H9 (cell line): ENCODE results near the gene GMPPB. TPM values are rescaled to one million over a fixed set of nuclear protein-coding genes. Genes with fewer than 3 reads are reported as not detected.

Experiments
- DNase-seq: peaks from one replicate; pipeline ENCODE4 v3.0.0-alpha.2; 2017
- H2AFZ ChIP-seq: one replicate; pipeline ENCODE4 v1.6.1; 2013; ENCODE audit warnings: mild to moderate bottlenecking, low read length, control low read depth, moderate library complexity
- H2AK5ac ChIP-seq: 2 replicates; pipeline ENCODE4 v1.6.1; 2013; ENCODE audit warnings: low read length, control low read depth, mixed read lengths; ENCODE audit not compliant: insufficient read length
- H2BK120ac ChIP-seq: one replicate; pipeline ENCODE4 v1.6.1; 2013; ENCODE audit warnings: low read depth, mild to moderate bottlenecking, low read length, control low read depth, inconsistent platforms; ENCODE audit not compliant: poor library complexity, severe bottlenecking
- H2BK12ac ChIP-seq: 2 replicates; pipeline ENCODE4 v1.6.1; 2013; ENCODE audit warnings: low read length, control low read depth, mixed read lengths, low read depth; ENCODE audit not compliant: insufficient read length
- H2BK15ac ChIP-seq: 2 replicates; pipeline ENCODE4 v1.6.1; 2013; ENCODE audit warnings: low read depth, low read length, control low read depth
- H2BK20ac ChIP-seq: one replicate; pipeline ENCODE4 v1.6.1; 2013; ENCODE audit warnings: low read depth, mild to moderate bottlenecking, low read length, control low read depth, inconsistent platforms; ENCODE audit not compliant: poor library complexity, severe bottlenecking
- H2BK5ac ChIP-seq: 2 replicates; pipeline ENCODE4 v1.6.1; 2013; ENCODE audit warnings: low read length, control low read depth, mixed read lengths; ENCODE audit not compliant: insufficient read length
- H3K14ac ChIP-seq: 2 replicates; pipeline ENCODE4 v1.6.1; 2013; ENCODE audit warnings: low read length, control low read depth; ENCODE audit not compliant: insufficient read depth
- H3K18ac ChIP-seq: 2 replicates; pipeline ENCODE4 v1.6.1; 2013; ENCODE audit warnings: low read depth, mild to moderate bottlenecking, mixed read lengths, low read length, control low read depth; ENCODE audit not compliant: insufficient read length
- H3K23ac ChIP-seq: 2 replicates; pipeline ENCODE4 v1.6.1; 2013; ENCODE audit warnings: low read length, control low read depth, mixed read lengths, low read depth; ENCODE audit not compliant: insufficient read length
- H3K23me2 ChIP-seq: 2 replicates; pipeline ENCODE4 v1.6.1; 2013; ENCODE audit warnings: low read depth, mild to moderate bottlenecking, mixed read lengths, low read length, control low read depth; ENCODE audit not compliant: insufficient read length, poor library complexity, severe bottlenecking
- H3K27ac ChIP-seq: 2 replicates; pipeline ENCODE4 v1.5.1; 2013; ENCODE audit warnings: low read length, control low read depth, mixed read lengths, low read depth; ENCODE audit not compliant: insufficient read length
- H3K27me3 ChIP-seq: 2 replicates; pipeline ENCODE4 v1.6.1; 2013; ENCODE audit warnings: low read length, control low read depth, inconsistent platforms; ENCODE audit not compliant: insufficient read depth
- H3K4ac ChIP-seq: 2 replicates; pipeline ENCODE4 v1.6.1; 2013; ENCODE audit warnings: low read depth, mild to moderate bottlenecking, control low read depth, inconsistent platforms, low read length, moderate library complexity
- H3K4me1 ChIP-seq: 2 replicates; pipeline ENCODE4 v1.6.1; 2013; ENCODE audit warnings: low read length, control low read depth, inconsistent platforms; ENCODE audit not compliant: insufficient read depth
- H3K4me2 ChIP-seq: 2 replicates; pipeline ENCODE4 v1.6.1; 2013; ENCODE audit warnings: low read length, control low read depth, mixed read lengths; ENCODE audit not compliant: insufficient read length, insufficient read depth
- H3K56ac ChIP-seq: 2 replicates; pipeline ENCODE4 v1.6.1; 2013; ENCODE audit warnings: low read depth, mild to moderate bottlenecking, mixed read lengths, low read length, control low read depth; ENCODE audit not compliant: insufficient read length
- H3K79me1 ChIP-seq: 2 replicates; pipeline ENCODE4 v1.6.1; 2013; ENCODE audit warnings: low read depth, mild to moderate bottlenecking, moderate library complexity, low read length, control low read depth, inconsistent platforms; ENCODE audit not compliant: insufficient read depth, poor library complexity, severe bottlenecking
- H3K79me2 ChIP-seq: 2 replicates; pipeline ENCODE4 v1.6.1; 2013; ENCODE audit warnings: low read length, control low read depth, inconsistent platforms; ENCODE audit not compliant: insufficient read depth
- H3K9ac ChIP-seq: 2 replicates; pipeline ENCODE4 v1.6.1; 2013; ENCODE audit warnings: low read length, control low read depth, mixed read lengths; ENCODE audit not compliant: insufficient read length; ENCODE audit errors: extremely low read depth
- H3K9me3 ChIP-seq: one replicate; pipeline ENCODE4 v1.6.1; 2013; ENCODE audit warnings: low read depth, low read length, inconsistent platforms; ENCODE audit not compliant: control insufficient read depth
- H3T11ph ChIP-seq: one replicate; pipeline ENCODE4 v1.6.1; 2013; ENCODE audit warnings: mild to moderate bottlenecking, low read length, control low read depth, inconsistent platforms
- H4K20me1 ChIP-seq: one replicate; pipeline ENCODE4 v1.6.1; 2013; ENCODE audit not compliant: control insufficient read depth, insufficient read length, insufficient read depth
- H4K5ac ChIP-seq: 2 replicates; pipeline ENCODE4 v1.6.1; 2013; ENCODE audit warnings: low read depth, mild to moderate bottlenecking, mixed read lengths, low read length, control low read depth; ENCODE audit not compliant: insufficient read length
- H4K8ac ChIP-seq: replicated peaks from 2 replicates; pipeline ENCODE4 v1.6.1; 2013; ENCODE audit warnings: low read length, control low read depth, mixed read lengths, low read depth; ENCODE audit not compliant: insufficient read length
- H4K91ac ChIP-seq: 2 replicates; pipeline ENCODE4 v1.6.1; 2013; ENCODE audit warnings: low read depth, mild to moderate bottlenecking, moderate library complexity, mixed read lengths, low read length, control low read depth; ENCODE audit not compliant: insufficient read length
- H3K27ac Mint-ChIP-seq, 3 experiments: 2 replicates in 2 of 3; 3 replicates in 1 of 3; pipeline ENCODE4 v1.8.0; 2020 to 2021; ENCODE audit warnings: mixed read lengths in 3 of 3, mild to moderate bottlenecking in 1 of 3, moderate library complexity in 1 of 3
- H3K27me3 Mint-ChIP-seq: 2 replicates; pipeline ENCODE4 v1.8.0; 2021; ENCODE audit warnings: low read depth, mild to moderate bottlenecking, moderate library complexity, mixed read lengths
- H3K36me3 Mint-ChIP-seq, 3 experiments: 2 replicates in 2 of 3; 3 replicates in 1 of 3; pipeline ENCODE4 v1.8.0; 2020 to 2021; ENCODE audit warnings: low read depth in 3 of 3, mixed read lengths in 3 of 3; ENCODE audit not compliant: insufficient read depth in 1 of 3
- H3K4me1 Mint-ChIP-seq, 2 experiments: 2 replicates each; pipeline ENCODE4 v1.8.0; 2020; ENCODE audit warnings: mixed read lengths in 2 of 2
- H3K4me3 Mint-ChIP-seq, 2 experiments: 2 replicates in 1 of 2; 3 replicates in 1 of 2; pipeline ENCODE4 v1.8.0; 2020 to 2021; ENCODE audit warnings: mild to moderate bottlenecking in 2 of 2, mixed read lengths in 2 of 2, moderate library complexity in 1 of 2
- H3K9me3 Mint-ChIP-seq, 2 experiments: 2 replicates in 1 of 2; 3 replicates in 1 of 2; pipeline ENCODE4 v1.8.0; 2020; ENCODE audit warnings: mild to moderate bottlenecking in 2 of 2, mixed read lengths in 2 of 2, moderate library complexity in 1 of 2
- WGBS: extraction: QIAGEN DNeasy Blood & Tissue Kit; methylation state at CpG from one replicate; pipeline ENCODE4 v1.1.7; 2013; ENCODE audit warnings: missing lambda C conversion rate, low lambda C conversion rate, mixed read lengths; ENCODE audit not compliant: insufficient read length; ENCODE audit errors: extremely low coverage; 5-methylcytosine and 5-hydroxymethylcytosine counted together
- total RNA-seq: library from RNA; stranded (reverse); gene quantifications from 2 replicates; pipeline ENCODE4 v1.2.1, GENCODE V29; 2021
- TF ChIP-seq, protein P1 (sequence below): fragments of 200-600 bp; sonication (generic); conservative IDR thresholded peaks from 3 replicates; pipeline ENCODE4 v1.8.0; 2021; ENCODE audit warnings: antibody characterized with exemption, mild to moderate bottlenecking

Gene GMPPB
- total RNA-seq, 1 experiment from 2014 or later, result 31.1 TPM

DNA sequence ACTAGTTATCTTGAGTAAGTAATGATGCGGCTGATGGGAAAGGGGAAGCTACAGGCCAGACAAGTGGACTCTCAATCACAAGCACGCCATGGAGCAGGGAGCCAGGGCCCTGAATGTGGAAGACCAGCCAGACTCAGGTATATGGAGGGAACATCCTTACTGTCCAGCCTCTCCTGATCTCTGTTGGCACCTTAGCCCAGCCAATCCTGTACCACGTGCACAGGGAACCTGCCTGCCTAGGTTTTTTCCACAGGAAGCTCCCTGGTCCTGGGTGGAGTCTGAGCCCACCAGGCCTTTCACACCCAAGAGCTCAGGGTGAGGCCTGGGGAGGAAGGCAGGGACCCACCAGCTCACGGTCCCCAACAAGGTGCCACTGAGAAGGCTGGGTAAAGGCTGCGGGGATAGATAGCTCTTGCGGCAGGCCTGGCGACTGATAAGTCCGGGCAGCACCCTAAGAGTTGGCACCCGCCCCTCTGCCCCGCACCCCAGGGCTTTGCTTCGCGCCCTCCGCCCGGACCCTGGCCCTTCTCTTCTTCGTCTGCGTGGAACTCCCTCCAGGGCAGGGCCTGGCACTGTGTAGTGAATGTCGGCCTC lies 50.5 kb downstream of the GMPPB start:
- peak overlapping the region; percentile 44 for H3K9ac ChIP-seq

More for the DNA sequence above, 50.5 kb downstream of the GMPPB start:
- no CpG with 5 or more reads among the region's 17 CpGs for WGBS
- H3K14ac ChIP-seq, result peak overlapping the region; percentile 83
- no peak overlapping the region for H3K23ac ChIP-seq
- H3K4me2 ChIP-seq, result peak overlapping the region; percentile 67
- H3K23me2 ChIP-seq, result peaks cover 8% of the 10 kb centered on the region
- H2BK12ac ChIP-seq, result no peak overlapping the region
- H2BK5ac ChIP-seq, result no peak overlapping the region
- H3K27ac ChIP-seq, result no peak overlapping the region
- H3T11ph ChIP-seq, result no peak overlapping the region
- DNase-seq, result no peak
- no peaks in the 10 kb centered on the region for H3K9me3 ChIP-seq
- H4K20me1 ChIP-seq, result no peaks in the 10 kb centered on the region
- H3K4ac ChIP-seq, result no peak overlapping the region; the same call in 1 of the 2 replicates
- no peak overlapping the region for H2BK120ac ChIP-seq
- no peaks in the 10 kb centered on the region for H3K27me3 ChIP-seq
- H2AFZ ChIP-seq, result no peak overlapping the region
- TF ChIP-seq, protein P1, sequence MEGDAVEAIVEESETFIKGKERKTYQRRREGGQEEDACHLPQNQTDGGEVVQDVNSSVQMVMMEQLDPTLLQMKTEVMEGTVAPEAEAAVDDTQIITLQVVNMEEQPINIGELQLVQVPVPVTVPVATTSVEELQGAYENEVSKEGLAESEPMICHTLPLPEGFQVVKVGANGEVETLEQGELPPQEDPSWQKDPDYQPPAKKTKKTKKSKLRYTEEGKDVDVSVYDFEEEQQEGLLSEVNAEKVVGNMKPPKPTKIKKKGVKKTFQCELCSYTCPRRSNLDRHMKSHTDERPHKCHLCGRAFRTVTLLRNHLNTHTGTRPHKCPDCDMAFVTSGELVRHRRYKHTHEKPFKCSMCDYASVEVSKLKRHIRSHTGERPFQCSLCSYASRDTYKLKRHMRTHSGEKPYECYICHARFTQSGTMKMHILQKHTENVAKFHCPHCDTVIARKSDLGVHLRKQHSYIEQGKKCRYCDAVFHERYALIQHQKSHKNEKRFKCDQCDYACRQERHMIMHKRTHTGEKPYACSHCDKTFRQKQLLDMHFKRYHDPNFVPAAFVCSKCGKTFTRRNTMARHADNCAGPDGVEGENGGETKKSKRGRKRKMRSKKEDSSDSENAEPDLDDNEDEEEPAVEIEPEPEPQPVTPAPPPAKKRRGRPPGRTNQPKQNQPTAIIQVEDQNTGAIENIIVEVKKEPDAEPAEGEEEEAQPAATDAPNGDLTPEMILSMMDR, result no peak
- Mint-ChIP-seq H3K4me1 (peaks cover 15 to 20% of the 10 kb centered on the region in 2 experiments), H3K9me3 (no peaks in the 10 kb centered on the region), H3K27ac (peak overlapping the region; percentile 93 to 99 (median 98)), H3K4me3 (peak overlapping the region; percentile 94 to 95), H3K27me3 (no peaks in the 10 kb centered on the region; the same call in 1 of the 2 replicates), H3K36me3 (peaks cover 21 to 28% (median 28%) of the 10 kb centered on the region in 3 experiments; a peak in 6 of 7 replicates)
- H3K18ac ChIP-seq, result peak overlapping the region; percentile 69
- H2BK15ac ChIP-seq, result no peak overlapping the region
- H4K5ac ChIP-seq, result no peak overlapping the region
- no peaks in the 10 kb centered on the region; the same call in 1 of the 2 replicates for H3K79me2 ChIP-seq
- H3K79me1 ChIP-seq, result peaks cover 4% of the 10 kb centered on the region
- no peak overlapping the region for H2AK5ac ChIP-seq
- H2BK20ac ChIP-seq, result no peak overlapping the region
- H4K8ac ChIP-seq, result no peak overlapping the region
- H4K91ac ChIP-seq, result no peak overlapping the region
- H3K56ac ChIP-seq, result no peak overlapping the region
- H3K4me1 ChIP-seq, result no peaks in the 10 kb centered on the region; the same call in 1 of the 2 replicates
